GM21381 (cell line): ENCODE data around the gene TMEM235.
"Not testable (repeated sequence)": the region's sequence is repeated elsewhere in the genome, so short reads cannot be mapped to it uniquely, and the experiment has no call there.

Experiments
- ATAC-seq: cut with Tn5 transposase; IDR thresholded peaks from one replicate; pipeline ENCODE4 v1.9.1; 2021; ENCODE audit warnings: mild to moderate bottlenecking, moderate library complexity; ENCODE audit not compliant: unreplicated experiment

TMEM235 gene

DNA sequence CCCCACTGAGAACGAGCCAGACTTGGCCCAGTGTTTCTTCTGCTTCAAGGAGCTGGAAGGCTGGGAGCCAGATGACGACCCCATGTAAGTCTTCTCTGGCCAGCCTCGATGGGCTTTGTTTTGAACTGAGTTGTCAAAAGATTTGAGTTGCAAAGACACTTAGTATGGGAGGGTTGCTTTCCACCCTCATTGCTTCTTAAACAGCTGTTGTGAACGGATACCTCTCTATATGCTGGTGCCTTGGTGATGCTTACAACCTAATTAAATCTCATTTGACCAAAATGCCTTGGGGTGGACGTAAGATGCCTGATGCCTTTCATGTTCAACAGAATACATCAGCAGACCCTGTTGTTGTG, 16.7 kb upstream of the TMEM235 start:
- no peak for ATAC-seq

DNA sequence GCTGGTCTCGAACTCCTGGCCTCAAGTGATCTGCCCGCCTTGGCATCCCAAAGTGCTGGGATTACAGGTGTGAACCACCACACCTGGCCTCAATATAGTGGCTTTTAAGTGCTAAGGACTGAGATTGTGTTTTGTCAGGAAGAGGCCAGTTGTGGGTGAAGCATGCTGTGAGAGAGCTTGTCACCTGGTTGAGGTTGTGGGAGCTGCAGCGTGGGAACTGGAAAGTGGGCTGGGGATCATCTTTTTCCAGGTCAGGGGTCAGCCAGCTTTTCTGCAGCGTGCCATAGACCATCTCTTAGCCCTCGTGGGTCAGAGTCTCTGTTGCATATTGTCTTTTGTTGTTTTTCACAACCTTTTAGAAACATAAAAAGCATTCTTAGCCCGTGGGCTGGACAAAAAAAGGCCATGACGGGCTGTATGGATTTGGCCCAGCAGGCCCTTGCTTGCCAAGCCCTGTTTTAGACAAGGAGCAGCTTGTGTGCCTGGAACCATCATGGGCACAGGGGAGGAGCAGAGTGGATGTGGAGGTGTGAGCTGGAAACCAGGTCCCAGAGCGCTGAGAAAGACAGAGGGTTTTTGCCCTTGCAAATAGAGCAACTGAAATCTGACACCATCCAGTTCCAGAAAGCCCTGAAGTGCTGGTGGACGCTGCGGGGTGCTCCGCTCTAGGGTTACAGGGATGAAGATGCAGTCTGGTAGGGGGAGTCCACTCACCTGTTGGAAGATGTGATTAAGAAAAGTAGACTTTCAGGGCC, 11.9 kb upstream of the TMEM235 start:
- no peak for ATAC-seq

DNA sequence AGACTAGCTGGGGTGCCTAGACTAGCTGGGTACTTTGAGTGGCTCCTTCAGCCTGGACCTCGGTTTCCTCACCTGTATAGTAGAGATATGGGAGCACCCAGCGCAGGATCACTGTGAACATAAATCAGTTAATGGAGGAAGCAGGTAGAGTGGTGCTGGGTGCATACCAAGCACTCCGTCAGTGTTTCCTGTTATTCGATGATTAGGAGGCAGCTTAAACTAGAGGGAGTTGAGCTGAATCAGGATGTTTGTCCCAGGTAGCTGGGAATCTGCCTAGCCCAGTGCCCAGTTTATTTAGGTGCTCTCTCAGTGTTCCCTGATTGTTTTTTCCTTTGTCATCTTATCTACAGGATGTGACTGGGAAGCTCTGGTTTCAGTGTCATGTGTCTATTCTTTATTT, 8.4 kb upstream of the TMEM235 start:
- no peak for ATAC-seq

DNA sequence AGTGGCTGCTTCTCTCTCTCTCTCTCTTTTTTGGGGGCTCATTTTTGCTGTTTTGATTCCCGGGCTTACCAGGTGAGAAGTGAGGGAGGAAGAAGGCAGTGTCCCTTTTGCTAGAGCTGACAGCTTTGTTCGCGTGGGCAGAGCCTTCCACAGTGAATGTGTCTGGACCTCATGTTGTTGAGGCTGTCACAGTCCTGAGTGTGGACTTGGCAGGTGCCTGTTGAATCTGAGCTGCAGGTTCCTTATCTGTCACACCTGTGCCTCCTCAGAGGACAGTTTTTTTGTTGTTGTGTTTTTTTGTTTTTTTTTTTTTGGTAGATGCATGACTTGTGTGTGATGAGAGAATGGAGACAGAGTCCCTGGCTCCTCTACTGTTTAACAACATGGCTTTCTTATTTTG, 7.7 kb upstream of the TMEM235 start:
- ATAC-seq, result no peak

DNA sequence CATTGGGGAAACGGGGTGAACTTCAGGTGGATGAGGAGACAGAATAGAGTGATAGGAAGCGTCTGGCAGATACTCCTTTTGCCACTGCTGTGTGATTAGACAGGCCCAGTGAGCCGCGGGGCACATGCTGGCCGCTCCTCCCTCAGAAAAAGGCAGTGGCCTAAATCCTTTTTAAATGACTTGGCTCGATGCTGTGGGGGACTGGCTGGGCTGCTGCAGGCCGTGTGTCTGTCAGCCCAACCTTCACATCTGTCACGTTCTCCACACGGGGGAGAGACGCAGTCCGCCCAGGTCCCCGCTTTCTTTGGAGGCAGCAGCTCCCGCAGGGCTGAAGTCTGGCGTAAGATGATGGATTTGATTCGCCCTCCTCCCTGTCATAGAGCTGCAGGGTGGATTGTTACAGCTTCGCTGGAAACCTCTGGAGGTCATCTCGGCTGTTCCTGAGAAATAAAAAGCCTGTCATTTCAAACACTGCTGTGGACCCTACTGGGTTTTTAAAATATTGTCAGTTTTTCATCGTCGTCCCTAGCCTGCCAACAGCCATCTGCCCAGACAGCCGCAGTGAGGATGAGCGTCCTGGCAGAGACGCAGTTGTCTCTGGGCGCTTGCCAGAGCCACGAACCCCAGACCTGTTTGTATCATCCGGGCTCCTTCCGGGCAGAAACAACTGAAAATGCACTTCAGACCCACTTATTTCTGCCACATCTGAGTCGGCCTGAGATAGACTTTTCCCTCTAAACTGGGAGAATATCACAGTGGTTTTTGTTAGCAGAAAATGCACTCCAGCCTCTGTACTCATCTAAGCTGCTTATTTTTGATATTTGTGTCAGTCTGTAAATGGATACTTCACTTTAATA, 7.0 kb upstream of the TMEM235 start:
- ATAC-seq, result no peak

DNA sequence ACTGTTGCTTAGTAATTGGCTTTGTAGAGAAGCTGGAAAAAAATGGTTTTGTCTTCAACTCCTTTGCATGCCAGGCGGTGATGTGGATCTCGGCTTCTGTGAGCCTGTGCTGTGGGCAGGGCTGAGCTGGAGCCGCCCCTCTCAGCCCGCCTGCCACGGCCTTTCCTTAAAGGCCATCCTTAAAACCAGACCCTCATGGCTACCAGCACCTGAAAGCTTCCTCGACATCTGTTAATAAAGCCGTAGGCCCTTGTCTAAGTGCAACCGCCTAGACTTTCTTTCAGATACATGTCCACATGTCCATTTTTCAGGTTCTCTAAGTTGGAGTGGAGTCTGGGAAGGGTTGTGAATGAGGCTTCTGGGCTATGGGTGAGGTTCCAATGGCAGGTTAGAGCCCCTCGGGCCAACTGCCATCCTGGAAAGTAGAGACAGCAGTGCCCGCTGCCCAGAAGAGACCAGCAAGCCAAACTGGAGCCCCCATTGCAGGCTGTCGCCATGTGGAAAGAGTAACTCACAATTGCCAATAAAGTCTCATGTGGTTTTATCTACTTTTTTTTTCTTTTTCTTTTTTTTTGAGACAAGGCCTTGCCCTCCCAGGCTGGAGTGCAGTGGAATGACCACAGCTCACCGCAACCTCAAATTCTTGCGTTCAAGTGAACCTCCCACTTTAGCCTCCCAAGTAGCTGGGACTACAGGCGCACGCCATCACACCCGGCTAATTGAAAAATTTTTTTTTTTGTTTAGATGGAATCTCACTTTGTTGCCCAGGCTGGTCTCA, 6.2 kb upstream of the TMEM235 start:
- no peak for ATAC-seq

DNA sequence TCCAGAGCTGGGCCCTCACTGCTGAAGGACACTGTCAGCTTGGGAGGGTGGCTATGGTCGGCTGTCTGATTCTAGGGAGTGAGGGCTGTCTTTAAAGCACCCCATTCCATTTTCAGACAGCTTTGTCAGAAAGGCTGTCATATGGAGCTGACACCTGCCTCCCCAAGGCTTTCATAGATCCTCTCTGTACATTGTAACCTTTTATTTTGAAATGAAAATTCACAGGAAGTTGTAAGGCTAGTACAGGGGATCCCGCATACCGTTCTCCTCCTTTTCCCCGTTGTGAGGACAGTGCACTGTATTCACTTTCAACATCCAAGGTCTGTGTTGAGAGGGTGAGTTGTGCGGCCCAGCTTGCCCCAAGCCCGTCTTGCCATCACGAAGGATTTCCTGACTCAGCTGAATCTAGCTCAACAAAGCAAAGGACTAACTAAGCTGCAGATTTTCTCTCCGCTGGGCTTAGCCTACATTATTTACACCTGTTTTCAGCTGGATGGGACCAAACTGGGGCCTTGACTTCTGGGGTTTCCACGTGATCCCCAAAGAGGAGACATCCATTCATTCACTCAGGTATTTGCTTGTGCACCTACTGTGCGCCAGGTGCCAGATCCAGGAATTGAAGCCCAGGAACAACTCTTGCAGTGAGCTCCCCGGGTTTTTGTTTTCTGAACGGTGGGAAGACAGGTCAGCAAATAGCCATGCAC, 5.2 kb upstream of the TMEM235 start:
- ATAC-seq, result no peak

DNA sequence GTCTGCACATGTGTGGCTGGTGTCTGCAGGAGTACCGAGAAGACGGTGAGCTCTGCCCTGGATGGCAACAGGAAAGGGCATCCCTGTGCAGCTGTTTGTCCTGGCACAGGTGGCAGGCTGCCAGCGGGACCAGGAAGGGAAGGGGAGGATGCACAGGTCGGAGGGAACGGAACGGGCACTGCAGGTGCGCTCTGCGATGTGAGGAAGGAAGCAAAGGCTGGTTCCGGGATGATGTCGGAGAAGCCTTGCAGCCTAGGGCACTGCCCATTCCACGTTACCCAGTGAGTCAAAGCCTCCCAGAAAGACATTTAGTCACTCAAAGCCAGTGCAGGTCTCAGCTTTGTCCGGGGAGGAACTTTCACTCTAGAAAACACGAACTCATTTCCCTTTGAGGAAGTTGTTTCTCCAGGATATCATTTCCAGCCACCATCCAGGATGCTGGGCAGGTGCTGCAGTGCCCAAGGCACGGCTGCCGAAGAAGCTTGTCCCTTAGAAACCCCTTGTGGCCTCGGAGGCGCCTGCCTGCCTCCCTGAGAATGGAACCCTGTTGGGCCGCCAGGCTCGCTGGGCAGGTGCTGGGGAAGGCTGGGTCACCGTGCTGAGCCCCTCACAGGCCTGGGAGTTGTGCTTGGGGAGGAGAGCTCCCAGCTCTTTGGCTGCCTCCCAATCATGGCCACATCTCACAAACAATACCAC, 4.5 kb upstream of the TMEM235 start:
- no peak for ATAC-seq

DNA sequence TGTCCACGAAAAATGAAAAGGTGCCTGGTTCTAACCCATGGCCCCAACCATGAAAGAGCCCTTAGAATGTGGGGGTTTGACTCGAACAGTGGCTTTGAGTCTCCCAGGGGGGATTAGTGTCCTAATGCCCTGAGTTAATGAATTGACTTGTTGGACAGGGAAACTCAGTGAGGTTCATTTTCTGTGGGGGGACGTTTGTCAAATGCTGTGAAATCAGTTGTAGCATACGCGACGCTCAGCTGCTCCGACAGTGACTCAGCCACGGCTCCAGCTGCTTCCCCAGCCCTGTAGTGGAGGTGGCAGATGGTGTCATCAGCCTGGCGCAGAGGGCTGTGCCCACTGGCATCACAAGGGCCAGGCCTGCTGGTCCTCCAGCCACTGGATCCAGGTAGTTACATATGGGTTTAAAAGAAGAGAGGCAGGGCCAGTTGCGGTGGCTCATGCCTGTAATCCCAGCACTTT, 3.9 kb upstream of the TMEM235 start:
- ATAC-seq, result no peak

DNA sequence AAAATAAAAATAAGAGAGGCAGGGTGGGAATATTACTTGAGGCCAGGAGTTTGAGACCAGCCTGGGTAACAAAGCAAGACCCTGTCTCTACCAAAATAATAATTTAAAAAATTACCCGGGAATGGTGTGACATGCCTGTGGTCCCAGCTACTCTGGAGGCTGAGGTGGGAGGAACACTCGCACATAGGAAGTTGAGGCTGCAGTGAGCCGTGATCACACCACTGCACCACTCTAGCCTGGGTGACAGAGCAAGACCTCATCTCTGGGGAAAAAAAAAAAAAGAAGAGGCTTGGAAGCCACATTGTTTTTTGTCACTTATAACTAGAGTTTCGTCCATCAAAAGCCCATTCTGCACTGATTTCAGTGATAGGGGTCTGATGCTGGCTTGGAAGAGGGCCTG, 3.3 kb upstream of the TMEM235 start:
- no peak for ATAC-seq

DNA sequence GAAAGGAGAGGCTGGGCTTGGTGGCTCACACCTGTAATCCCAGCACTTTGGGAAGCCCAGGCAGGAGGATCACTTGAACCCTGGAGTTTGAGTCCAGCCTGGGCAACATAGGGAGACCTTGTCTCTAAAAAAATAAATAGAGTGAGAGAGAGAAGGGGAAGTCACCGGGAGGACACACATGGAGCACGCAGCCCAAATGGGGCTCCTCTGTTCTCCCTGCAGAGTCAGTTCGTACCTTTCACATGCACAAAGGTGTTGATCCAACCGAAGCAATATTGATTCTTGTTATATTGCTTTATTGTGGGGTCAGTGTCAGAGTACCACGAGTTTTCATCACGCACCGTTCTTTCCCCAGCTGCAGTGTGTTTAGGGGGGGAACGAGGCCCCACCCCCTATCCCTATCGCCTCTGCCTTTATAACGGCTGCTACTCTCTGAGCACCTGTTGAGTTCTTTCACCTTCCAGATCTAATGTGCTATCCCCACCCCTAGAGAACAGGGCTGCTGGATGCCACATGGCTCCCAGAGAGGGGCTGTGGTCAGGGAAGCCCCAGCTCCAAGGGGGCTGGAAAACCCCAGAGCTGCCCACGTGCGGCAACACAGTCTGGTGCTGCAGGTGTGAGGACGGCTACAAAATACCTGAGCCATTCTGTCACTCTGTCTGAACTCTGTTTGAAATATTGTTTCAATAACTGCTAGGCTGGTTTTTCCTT, 1.0 kb upstream of the TMEM235 start:
- ATAC-seq, result no peak

DNA sequence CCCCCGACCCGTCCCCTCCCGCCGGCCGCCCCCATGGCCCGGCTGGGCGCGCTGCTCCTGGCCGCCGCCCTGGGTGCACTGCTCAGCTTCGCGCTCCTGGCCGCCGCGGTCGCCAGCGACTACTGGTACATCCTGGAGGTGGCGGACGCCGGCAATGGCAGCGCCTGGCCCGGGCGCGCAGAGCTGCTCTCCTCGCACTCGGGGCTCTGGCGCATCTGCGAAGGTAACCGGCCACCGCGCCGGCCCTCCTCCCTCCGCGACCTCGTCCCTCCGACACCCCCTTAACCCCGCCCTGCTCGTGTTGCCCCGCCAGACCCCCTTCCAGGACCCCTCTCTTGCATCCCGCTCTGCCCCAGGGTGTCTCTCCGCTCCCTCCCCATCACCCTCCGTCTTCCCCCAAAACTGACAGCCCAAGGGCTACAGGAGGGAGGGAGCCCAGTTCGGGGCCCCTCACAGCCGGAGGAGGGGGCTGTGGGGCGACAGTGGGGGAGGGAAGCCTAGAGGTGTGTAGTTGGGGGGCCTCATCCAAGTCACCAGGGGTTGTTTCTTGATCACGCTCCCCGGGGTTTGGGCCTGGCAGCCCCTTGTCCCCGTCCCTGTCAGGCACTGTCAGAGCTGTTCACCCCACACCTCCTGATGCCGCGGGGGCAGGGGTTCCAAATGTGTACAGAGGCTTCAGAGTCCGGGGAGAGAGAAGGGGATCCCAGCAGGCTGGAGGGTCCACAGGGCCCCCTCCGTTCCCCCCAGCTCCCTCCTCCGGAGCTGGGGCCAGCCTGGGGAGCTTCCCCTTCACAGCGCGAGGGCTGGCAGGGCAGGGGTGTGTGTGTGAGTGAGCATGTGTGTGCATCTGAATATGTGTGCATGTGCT, 794 bp downstream of the TMEM235 start:
- no peak for ATAC-seq

DNA sequence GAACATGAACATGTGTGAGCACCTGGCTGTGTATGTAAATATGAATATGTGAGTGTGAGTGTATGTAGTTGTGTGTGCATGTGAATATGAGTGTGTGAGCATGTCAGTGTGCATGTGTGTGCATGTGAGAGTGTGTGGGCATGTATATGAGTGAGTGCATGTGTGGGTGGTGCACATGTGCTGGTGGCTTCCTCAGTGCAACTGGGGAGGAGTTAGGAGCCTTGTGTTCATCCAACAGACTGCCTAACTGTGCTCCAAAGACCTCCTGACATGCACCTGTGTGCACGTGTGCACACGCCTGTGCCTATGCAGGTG, 1.4 kb downstream of the TMEM235 start:
- no peak for ATAC-seq

DNA sequence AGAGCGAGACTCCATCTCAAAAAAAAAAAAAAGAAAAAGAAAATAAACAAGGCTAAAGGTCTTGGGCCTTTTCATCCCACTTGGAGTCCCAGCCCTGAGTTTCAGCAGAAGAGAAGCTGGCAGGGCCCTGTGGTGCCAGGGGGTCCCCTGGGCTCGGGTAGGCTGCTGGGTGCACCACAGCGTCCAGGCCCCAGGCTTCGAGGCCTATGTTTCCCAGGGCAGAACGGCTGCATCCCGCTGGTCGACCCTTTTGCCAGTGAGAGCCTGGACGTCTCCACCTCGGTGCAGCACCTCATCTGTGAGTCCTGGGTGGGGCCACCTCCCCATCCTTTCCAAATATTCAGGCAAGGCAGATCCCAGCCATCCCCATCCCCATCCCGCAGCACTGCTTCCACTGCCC, 2.2 kb downstream of the TMEM235 start:
- no peak for ATAC-seq

DNA sequence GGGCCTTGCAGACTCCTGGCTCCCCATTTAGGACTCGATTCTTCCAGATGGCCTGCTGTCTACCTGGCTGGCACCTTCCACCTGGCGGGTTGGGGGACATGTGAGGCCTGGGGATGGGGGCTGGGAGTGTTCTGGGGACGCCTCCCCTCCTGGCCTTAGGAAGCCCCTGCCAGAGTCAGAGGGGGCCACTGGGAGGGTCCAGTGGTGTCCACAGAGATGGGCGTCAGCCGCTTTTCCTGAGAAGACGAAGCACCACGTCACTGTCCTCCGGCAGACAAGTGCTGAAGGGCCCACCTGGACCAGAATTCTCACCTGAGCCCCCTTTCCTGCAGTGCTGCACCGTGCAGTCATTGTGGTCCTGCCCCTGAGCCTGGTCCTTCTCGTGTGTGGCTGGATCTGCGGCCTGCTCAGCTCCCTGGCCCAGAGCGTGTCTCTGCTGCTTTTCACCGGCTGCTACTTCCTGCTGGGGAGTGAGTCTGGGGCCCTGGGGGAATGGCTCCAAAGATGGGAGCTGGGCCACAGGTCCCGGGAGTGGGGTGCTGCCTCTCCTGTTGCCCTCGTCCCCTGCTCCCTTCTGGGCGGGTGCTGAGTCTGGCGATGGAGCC, 2.9 kb downstream of the TMEM235 start:
- no peak for ATAC-seq

DNA sequence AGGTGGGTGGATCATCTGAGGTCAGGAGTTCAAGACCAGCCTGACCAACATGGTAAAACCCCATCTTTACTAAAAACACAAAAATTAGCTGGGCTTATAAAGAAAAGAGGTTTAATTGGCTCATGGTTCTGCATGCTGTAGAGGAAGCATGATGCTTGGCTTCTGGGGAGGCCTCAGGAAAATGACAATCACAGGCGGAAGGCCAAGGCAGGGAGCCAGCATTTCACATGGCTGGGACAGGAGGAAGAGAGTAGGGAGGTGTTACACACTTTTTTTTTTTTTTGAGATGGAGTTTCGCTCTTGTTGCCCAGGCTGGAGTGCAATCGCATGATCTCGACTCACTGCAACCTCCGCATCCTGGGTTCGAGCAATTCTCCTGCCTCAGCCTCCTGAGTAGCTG, 3.6 kb downstream of the TMEM235 start:
- not testable (repeated sequence) for ATAC-seq

DNA sequence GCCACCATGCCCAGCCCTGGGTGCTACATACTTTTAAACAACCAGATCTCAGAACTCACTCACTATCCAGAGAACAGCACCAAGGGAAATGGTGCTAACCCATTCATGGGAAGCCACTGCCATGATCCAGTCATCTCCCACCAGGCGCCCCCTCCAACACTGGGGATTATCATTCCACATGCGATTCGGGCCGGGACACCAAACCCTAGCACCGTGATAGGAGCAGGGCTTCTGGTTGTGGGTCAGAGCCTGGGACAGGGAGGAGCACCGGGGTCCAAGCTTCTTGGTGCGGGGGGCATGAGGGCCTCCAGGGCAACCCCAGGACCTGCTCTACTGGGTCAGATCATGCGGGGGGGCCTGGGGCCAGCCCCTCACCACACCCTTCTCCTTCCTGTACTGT, 4.5 kb downstream of the TMEM235 start:
- no peak for ATAC-seq

DNA sequence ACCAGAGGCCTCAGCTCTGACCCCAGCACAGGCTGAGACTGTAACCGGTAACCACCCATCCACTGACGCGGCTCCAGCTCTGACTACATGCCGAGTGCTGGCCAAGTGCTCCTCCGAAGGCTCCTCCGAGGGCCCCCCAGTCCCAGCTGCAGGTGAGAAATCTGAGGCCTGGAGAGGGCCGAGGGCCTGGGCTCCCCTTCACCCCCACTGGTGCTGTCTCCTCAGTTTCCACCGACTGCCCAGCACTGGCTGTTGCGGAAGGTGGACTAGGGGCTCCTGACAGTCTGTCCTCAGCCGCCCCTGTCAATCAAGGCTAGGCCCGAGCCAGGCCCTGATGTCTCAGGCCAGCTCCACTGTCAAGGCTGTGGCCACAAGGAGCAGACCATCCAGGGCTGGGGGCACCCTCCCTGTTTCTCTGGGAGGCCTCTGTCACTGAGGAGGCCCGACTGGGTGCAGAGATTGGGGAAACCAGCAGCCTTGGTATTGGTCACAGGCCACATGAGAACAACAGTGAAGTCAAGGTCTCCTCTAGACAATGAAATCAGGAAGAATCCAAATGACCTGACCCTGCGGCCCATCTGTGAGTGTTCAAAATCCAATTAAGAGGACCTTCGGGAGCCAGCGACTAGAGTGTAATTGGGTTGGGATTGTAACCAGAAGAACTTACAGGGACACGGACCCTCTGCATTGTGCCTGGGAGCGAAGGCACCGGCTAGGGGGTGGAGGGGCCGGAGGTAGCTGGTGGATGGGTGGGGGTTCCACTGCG, 5.1 kb downstream of the TMEM235 start:
- ATAC-seq, result no peak
